H9 (cell line): ENCODE data around the gene TMEM178B. TPM values are rescaled to one million over a fixed set of nuclear protein-coding genes. Genes with fewer than 3 reads are reported as not detected.

Source experiments
- DNase-seq: peaks from one replicate; pipeline ENCODE4 v3.0.0-alpha.2; 2017
- H2AFZ ChIP-seq: one replicate; pipeline ENCODE4 v1.6.1; 2013; ENCODE audit warnings: mild to moderate bottlenecking, low read length, control low read depth, moderate library complexity
- H2AK5ac ChIP-seq: 2 replicates; pipeline ENCODE4 v1.6.1; 2013; ENCODE audit warnings: low read length, control low read depth, mixed read lengths; ENCODE audit not compliant: insufficient read length
- H2BK120ac ChIP-seq: one replicate; pipeline ENCODE4 v1.6.1; 2013; ENCODE audit warnings: low read depth, mild to moderate bottlenecking, low read length, control low read depth, inconsistent platforms; ENCODE audit not compliant: poor library complexity, severe bottlenecking
- H2BK12ac ChIP-seq: 2 replicates; pipeline ENCODE4 v1.6.1; 2013; ENCODE audit warnings: low read length, control low read depth, mixed read lengths, low read depth; ENCODE audit not compliant: insufficient read length
- H2BK15ac ChIP-seq: 2 replicates; pipeline ENCODE4 v1.6.1; 2013; ENCODE audit warnings: low read depth, low read length, control low read depth
- H2BK20ac ChIP-seq: one replicate; pipeline ENCODE4 v1.6.1; 2013; ENCODE audit warnings: low read depth, mild to moderate bottlenecking, low read length, control low read depth, inconsistent platforms; ENCODE audit not compliant: poor library complexity, severe bottlenecking
- H2BK5ac ChIP-seq: 2 replicates; pipeline ENCODE4 v1.6.1; 2013; ENCODE audit warnings: low read length, control low read depth, mixed read lengths; ENCODE audit not compliant: insufficient read length
- H3K14ac ChIP-seq: 2 replicates; pipeline ENCODE4 v1.6.1; 2013; ENCODE audit warnings: low read length, control low read depth; ENCODE audit not compliant: insufficient read depth
- H3K18ac ChIP-seq: 2 replicates; pipeline ENCODE4 v1.6.1; 2013; ENCODE audit warnings: low read depth, mild to moderate bottlenecking, mixed read lengths, low read length, control low read depth; ENCODE audit not compliant: insufficient read length
- H3K23ac ChIP-seq: 2 replicates; pipeline ENCODE4 v1.6.1; 2013; ENCODE audit warnings: low read length, control low read depth, mixed read lengths, low read depth; ENCODE audit not compliant: insufficient read length
- H3K23me2 ChIP-seq: 2 replicates; pipeline ENCODE4 v1.6.1; 2013; ENCODE audit warnings: low read depth, mild to moderate bottlenecking, mixed read lengths, low read length, control low read depth; ENCODE audit not compliant: insufficient read length, poor library complexity, severe bottlenecking
- H3K27ac ChIP-seq: 2 replicates; pipeline ENCODE4 v1.5.1; 2013; ENCODE audit warnings: low read length, control low read depth, mixed read lengths, low read depth; ENCODE audit not compliant: insufficient read length
- H3K27me3 ChIP-seq: 2 replicates; pipeline ENCODE4 v1.6.1; 2013; ENCODE audit warnings: low read length, control low read depth, inconsistent platforms; ENCODE audit not compliant: insufficient read depth
- H3K4ac ChIP-seq: 2 replicates; pipeline ENCODE4 v1.6.1; 2013; ENCODE audit warnings: low read depth, mild to moderate bottlenecking, control low read depth, inconsistent platforms, low read length, moderate library complexity
- H3K4me1 ChIP-seq: 2 replicates; pipeline ENCODE4 v1.6.1; 2013; ENCODE audit warnings: low read length, control low read depth, inconsistent platforms; ENCODE audit not compliant: insufficient read depth
- H3K4me2 ChIP-seq: 2 replicates; pipeline ENCODE4 v1.6.1; 2013; ENCODE audit warnings: low read length, control low read depth, mixed read lengths; ENCODE audit not compliant: insufficient read length, insufficient read depth
- H3K56ac ChIP-seq: 2 replicates; pipeline ENCODE4 v1.6.1; 2013; ENCODE audit warnings: low read depth, mild to moderate bottlenecking, mixed read lengths, low read length, control low read depth; ENCODE audit not compliant: insufficient read length
- H3K79me1 ChIP-seq: 2 replicates; pipeline ENCODE4 v1.6.1; 2013; ENCODE audit warnings: low read depth, mild to moderate bottlenecking, moderate library complexity, low read length, control low read depth, inconsistent platforms; ENCODE audit not compliant: insufficient read depth, poor library complexity, severe bottlenecking
- H3K79me2 ChIP-seq: 2 replicates; pipeline ENCODE4 v1.6.1; 2013; ENCODE audit warnings: low read length, control low read depth, inconsistent platforms; ENCODE audit not compliant: insufficient read depth
- H3K9ac ChIP-seq: 2 replicates; pipeline ENCODE4 v1.6.1; 2013; ENCODE audit warnings: low read length, control low read depth, mixed read lengths; ENCODE audit not compliant: insufficient read length; ENCODE audit errors: extremely low read depth
- H3K9me3 ChIP-seq: one replicate; pipeline ENCODE4 v1.6.1; 2013; ENCODE audit warnings: low read depth, low read length, inconsistent platforms; ENCODE audit not compliant: control insufficient read depth
- H3T11ph ChIP-seq: one replicate; pipeline ENCODE4 v1.6.1; 2013; ENCODE audit warnings: mild to moderate bottlenecking, low read length, control low read depth, inconsistent platforms
- H4K20me1 ChIP-seq: one replicate; pipeline ENCODE4 v1.6.1; 2013; ENCODE audit not compliant: control insufficient read depth, insufficient read length, insufficient read depth
- H4K5ac ChIP-seq: 2 replicates; pipeline ENCODE4 v1.6.1; 2013; ENCODE audit warnings: low read depth, mild to moderate bottlenecking, mixed read lengths, low read length, control low read depth; ENCODE audit not compliant: insufficient read length
- H4K8ac ChIP-seq: replicated peaks from 2 replicates; pipeline ENCODE4 v1.6.1; 2013; ENCODE audit warnings: low read length, control low read depth, mixed read lengths, low read depth; ENCODE audit not compliant: insufficient read length
- H4K91ac ChIP-seq: 2 replicates; pipeline ENCODE4 v1.6.1; 2013; ENCODE audit warnings: low read depth, mild to moderate bottlenecking, moderate library complexity, mixed read lengths, low read length, control low read depth; ENCODE audit not compliant: insufficient read length
- H3K27ac Mint-ChIP-seq, 3 experiments: 2 replicates in 2 of 3; 3 replicates in 1 of 3; pipeline ENCODE4 v1.8.0; 2020 to 2021; ENCODE audit warnings: mixed read lengths in 3 of 3, mild to moderate bottlenecking in 1 of 3, moderate library complexity in 1 of 3
- H3K27me3 Mint-ChIP-seq: 2 replicates; pipeline ENCODE4 v1.8.0; 2021; ENCODE audit warnings: low read depth, mild to moderate bottlenecking, moderate library complexity, mixed read lengths
- H3K36me3 Mint-ChIP-seq, 3 experiments: 2 replicates in 2 of 3; 3 replicates in 1 of 3; pipeline ENCODE4 v1.8.0; 2020 to 2021; ENCODE audit warnings: low read depth in 3 of 3, mixed read lengths in 3 of 3; ENCODE audit not compliant: insufficient read depth in 1 of 3
- H3K4me1 Mint-ChIP-seq, 2 experiments: 2 replicates each; pipeline ENCODE4 v1.8.0; 2020; ENCODE audit warnings: mixed read lengths in 2 of 2
- H3K4me3 Mint-ChIP-seq, 2 experiments: 2 replicates in 1 of 2; 3 replicates in 1 of 2; pipeline ENCODE4 v1.8.0; 2020 to 2021; ENCODE audit warnings: mild to moderate bottlenecking in 2 of 2, mixed read lengths in 2 of 2, moderate library complexity in 1 of 2
- H3K9me3 Mint-ChIP-seq, 2 experiments: 2 replicates in 1 of 2; 3 replicates in 1 of 2; pipeline ENCODE4 v1.8.0; 2020; ENCODE audit warnings: mild to moderate bottlenecking in 2 of 2, mixed read lengths in 2 of 2, moderate library complexity in 1 of 2
- total RNA-seq: library from RNA; stranded (reverse); gene quantifications from 2 replicates; pipeline ENCODE4 v1.2.1, GENCODE V29; 2021
- TF ChIP-seq, protein P1 (sequence below): fragments of 200-600 bp; sonication (generic); conservative IDR thresholded peaks from 3 replicates; pipeline ENCODE4 v1.8.0; 2021; ENCODE audit warnings: antibody characterized with exemption, mild to moderate bottlenecking

The TMEM178B gene
- total RNA-seq, 1 experiment from 2014 or later: 11.3 TPM

DNA sequence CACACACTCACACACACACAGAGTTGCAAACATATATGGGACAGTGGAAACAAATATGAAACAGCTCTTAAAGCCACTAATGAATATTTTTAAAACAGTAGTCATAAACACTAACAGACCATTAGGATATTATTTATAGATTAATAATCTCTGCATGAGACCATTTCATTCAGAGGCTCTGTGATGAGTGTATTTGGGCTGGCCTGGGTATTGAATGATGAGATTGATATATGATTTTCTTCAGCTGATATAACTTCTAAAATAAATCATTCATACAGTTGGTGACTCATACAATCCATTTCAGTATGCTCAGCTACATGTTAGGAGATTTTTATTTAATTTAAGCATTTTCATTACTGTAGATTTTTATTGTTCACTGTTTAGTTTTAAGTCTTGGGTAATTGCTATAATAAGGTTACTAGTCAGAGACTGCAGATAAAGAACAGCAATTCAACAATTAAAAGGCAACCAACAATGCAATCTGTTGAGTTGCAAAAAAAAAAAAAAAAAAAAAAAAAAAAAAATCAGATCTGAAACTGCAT is 452.2 kb downstream of the TMEM178B start:
- Histone ChIP-seq H2AFZ (no peak overlapping the region), H3T11ph (no peak overlapping the region), H2AK5ac (no peak overlapping the region), H4K91ac (no peak overlapping the region), H3K4me1 (no peaks in the 10 kb centered on the region), H2BK120ac (no peak overlapping the region), H3K9ac (no peak overlapping the region), H3K23ac (no peak overlapping the region), H4K8ac (no peak overlapping the region), H3K56ac (no peak overlapping the region), H3K23me2 (no peaks in the 10 kb centered on the region), H3K27me3 (no peaks in the 10 kb centered on the region), H3K4me2 (no peak overlapping the region), H3K18ac (no peak overlapping the region), H3K9me3 (no peaks in the 10 kb centered on the region), H3K79me1 (no peaks in the 10 kb centered on the region), H2BK15ac (no peak overlapping the region), H4K5ac (no peak overlapping the region), H3K79me2 (no peaks in the 10 kb centered on the region), H2BK5ac (no peak overlapping the region), H4K20me1 (no peaks in the 10 kb centered on the region), H2BK12ac (no peak overlapping the region), H3K4ac (no peak overlapping the region), H3K27ac (no peak overlapping the region), H3K14ac (no peak overlapping the region), H2BK20ac (no peak overlapping the region)
- Mint-ChIP-seq H3K36me3 (peaks cover 2 to 5% (median 2%) of the 10 kb centered on the region in 3 experiments; a peak in 3 of 7 replicates), H3K27ac (no peak overlapping the region), H3K9me3 (no peaks in the 10 kb centered on the region), H3K4me1 (peaks cover 4 to 6% of the 10 kb centered on the region in 2 experiments; a peak in 3 of 4 replicates), H3K4me3 (no peak overlapping the region), H3K27me3 (no peaks in the 10 kb centered on the region)
- TF ChIP-seq, protein P1, sequence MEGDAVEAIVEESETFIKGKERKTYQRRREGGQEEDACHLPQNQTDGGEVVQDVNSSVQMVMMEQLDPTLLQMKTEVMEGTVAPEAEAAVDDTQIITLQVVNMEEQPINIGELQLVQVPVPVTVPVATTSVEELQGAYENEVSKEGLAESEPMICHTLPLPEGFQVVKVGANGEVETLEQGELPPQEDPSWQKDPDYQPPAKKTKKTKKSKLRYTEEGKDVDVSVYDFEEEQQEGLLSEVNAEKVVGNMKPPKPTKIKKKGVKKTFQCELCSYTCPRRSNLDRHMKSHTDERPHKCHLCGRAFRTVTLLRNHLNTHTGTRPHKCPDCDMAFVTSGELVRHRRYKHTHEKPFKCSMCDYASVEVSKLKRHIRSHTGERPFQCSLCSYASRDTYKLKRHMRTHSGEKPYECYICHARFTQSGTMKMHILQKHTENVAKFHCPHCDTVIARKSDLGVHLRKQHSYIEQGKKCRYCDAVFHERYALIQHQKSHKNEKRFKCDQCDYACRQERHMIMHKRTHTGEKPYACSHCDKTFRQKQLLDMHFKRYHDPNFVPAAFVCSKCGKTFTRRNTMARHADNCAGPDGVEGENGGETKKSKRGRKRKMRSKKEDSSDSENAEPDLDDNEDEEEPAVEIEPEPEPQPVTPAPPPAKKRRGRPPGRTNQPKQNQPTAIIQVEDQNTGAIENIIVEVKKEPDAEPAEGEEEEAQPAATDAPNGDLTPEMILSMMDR: no peak
- DNase-seq: no peak
